ENCODE measurements around the gene EIF2B2. TPM values are rescaled to one million over a fixed set of nuclear protein-coding genes. Genes with fewer than 3 reads are reported as not detected.
"Not testable (repeated sequence)": the region's sequence is repeated elsewhere in the genome, so short reads cannot be mapped to it uniquely, and the experiment has no call there.

The EIF2B2 gene
- total RNA-seq, 1 experiment from 2014 or later: 96.4 TPM

DNA sequence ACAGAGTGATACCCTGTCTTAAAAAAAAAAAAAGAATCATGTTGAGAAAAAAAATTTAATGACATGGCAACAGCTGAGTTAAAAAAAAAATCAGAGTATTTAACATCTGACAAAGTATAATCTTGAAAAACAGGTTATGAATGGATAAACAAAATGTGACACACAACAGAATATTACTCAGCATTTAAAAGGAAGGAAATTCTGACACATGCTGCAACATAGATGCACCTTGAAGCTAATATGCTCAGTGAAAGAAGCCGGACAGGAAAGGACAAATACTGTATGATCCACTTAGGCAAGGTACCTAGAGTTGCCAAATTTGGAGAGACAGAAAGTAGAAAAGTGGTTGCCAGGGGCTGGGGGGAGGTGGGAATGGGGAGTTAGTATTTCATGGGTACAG is 19.4 kb upstream of the EIF2B2 start:
- in situ Hi-C loops (cut with HindIII; ENCODE audit: low pct_unique_long_range_greater_than_20kb, low sequenced_read_pairs): no loop called here
- no peak for DNase-seq (ENCODE audit: low read depth)

DNA sequence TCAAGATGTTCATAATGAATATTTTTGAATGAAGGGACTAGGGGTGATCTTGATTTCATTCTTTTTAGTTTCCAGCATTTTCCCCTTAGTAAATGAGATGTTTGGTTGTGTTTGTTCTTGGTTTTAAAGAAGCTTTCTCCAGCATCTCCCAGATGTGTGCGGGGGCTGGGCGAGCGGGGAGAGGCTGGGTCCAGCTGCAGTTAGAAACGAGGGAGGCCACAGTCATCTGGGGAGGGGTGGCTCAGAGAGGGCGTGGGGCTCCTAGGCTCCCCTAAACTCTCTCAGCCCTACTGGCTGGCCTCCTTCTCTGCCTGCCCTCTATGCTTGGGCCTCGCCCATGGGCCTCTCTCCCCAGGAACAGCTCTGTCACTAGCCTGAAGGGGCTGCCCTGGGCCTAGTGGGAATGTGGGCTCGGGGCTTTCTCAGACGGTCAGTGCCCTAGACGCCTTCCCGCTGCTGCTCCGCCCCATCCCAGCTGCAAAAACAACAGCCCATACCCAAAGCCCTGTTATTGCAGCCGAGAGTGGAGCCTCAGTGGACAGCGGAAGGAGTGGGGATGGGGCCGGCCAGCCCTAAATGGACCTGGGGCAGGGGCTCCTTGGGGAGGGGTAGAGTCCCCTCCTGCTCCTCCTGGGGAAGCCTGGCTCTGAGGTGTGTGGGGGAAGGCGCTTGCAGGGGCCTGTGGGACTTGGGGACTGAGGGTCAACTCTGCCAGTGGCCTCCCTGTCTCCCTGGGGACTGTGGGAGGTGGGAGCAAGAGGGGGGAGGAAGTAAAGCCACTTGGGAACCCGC is 18.3 kb upstream of the EIF2B2 start:
- no peak for DNase-seq (ENCODE audit: low read depth)
- in situ Hi-C loops (cut with HindIII; ENCODE audit: low pct_unique_long_range_greater_than_20kb, low sequenced_read_pairs): no loop called here

DNA sequence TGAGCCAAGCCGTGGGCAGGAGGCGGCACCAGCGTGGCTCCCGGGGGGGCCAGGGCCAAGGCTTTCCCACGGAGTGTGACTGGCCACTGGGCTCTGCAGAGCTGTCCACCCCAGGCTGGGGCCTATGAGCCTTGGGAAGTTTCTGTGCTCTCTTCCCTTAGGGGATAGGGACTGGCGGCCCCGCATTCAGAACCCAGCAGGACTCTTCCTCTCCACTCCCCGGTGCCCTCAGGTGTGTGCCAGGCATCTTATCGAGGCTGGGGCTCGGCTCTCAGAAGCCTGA is 17.8 kb upstream of the EIF2B2 start:
- DNase-seq (ENCODE audit: low read depth): no peak
- in situ Hi-C loops (cut with HindIII; ENCODE audit: low pct_unique_long_range_greater_than_20kb, low sequenced_read_pairs): no loop called here

DNA sequence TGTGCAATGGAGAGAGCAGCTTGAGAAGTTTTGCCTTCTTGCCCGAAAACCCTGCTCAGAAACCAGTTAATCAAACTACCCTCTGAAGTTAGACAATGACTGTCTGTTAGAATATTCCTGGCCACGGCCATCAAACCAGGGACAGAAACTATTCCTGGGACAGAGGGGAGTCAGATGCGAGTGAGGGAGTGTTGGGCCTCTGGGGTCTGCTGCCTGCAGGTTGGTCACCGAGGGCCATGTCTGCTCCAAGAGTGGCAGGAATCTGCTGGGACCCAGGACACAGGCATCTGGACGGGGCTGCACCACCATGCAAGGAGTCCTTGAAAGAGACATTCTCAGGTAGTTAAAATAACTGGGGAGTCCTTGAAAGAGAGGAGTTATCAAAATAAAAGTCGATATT is 16.9 kb upstream of the EIF2B2 start:
- in situ Hi-C loops (cut with HindIII; ENCODE audit: low pct_unique_long_range_greater_than_20kb, low sequenced_read_pairs): no loop called here

DNA sequence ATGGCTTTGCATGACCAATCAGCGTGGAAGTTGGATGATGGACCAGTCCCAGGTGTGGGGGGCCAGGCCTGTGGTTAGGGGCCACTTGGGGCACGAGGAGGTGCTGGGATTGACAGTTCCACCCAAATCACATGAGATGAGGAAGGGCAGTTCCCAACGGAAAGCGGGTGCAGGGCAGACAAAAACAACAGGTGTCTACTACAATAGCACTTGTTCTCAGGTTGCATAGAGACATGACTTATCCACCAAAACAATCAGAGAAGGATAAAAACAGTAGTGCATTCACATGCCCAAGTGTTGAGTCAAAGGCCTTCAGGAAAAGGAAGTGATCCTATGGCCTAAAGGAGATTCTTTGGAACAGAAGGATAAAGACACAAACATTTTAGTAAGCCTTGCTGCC is 14.6 kb upstream of the EIF2B2 start:
- in situ Hi-C loops (cut with HindIII; ENCODE audit: low pct_unique_long_range_greater_than_20kb, low sequenced_read_pairs): no loop called here
- peak; percentile 63 for DNase-seq (ENCODE audit: low read depth)

More for the DNA sequence above, 16.9 kb upstream of the EIF2B2 start:
- DNase-seq (ENCODE audit: low read depth): no peak

DNA sequence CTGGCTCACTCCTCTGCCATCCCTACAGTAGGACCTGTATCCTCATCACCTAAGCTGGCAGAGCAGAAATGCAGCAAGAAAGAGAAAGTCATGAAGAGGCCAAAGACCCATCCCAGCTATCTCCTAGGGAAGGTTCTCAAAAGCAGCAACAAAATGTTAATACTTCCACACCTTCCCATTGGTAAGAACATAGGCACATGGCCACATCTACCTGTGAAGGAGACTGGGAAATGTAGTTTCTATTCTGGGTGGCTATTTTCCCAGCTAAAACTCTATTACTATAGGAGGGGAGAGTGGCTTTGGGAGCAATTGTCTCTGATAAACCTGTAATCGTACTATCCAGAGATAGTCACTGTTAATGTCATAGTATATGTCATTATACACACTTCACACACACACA is 13.7 kb upstream of the EIF2B2 start:
- in situ Hi-C loops (cut with HindIII; ENCODE audit: low pct_unique_long_range_greater_than_20kb, low sequenced_read_pairs): no loop called here

DNA sequence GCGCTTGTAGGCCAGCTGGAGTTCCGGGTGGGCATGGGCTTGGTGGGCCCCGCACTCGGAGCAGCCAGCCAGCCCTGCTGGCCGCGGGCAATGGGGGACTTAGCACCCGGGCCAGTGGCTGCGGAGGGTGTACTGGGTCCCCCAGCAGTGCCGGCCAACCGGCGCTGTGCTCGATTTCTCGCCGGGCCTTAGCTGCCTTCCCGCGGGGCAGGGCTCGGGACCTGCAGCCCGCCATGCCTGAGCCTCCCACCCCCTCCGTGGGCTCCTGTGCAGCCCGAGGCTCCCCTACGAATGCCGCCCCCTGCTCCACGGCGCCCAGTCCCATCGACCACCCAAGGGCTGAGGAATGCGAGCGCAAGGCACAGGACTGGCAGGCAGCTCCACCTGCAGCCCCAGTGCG is 8.5 kb upstream of the EIF2B2 start:
- in situ Hi-C loops (cut with HindIII; ENCODE audit: low pct_unique_long_range_greater_than_20kb, low sequenced_read_pairs); DNase-seq (ENCODE audit: low read depth): not testable (repeated sequence)

More for the DNA sequence above, 13.7 kb upstream of the EIF2B2 start:
- DNase-seq (ENCODE audit: low read depth): no peak

DNA sequence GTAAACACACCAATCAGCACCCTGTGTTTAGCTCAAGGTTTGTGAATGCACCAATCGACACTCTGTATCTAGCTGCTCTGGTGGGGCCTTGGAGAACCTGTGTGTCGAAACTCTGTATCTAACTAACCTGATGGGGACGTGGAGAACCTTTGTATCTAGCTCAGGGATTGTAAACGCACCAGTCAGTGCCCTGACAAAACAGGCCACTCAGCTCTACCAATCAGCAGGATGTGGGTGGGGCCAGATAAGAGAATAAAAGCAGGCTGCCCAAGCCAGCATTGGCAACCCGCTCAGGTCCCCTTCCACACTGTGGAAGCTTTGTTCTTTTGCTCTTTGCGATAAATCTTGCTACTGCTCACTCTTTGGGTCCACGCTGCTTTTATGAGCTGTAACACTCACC is 6.9 kb upstream of the EIF2B2 start:
- in situ Hi-C loops (cut with HindIII; ENCODE audit: low pct_unique_long_range_greater_than_20kb, low sequenced_read_pairs); DNase-seq (ENCODE audit: low read depth): not testable (repeated sequence)

DNA sequence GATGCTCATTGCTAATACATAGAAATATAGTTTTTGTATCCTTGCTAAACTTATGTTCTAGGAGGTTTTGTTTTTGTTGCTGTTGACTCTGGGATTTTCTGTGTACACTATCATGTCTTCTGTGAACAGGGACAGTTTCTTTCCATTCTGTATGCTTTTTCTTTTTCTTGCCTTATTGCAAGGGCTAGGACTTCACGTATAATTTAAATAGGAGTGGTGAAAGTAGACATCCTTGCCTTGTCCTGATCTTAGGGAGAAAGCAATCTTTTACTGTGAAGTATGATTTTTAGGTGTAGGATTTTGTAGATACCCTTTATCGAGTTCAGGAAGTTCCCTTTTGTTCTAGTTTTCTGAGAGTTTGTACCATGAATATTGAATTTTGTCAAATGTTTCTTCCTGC is 1.5 kb upstream of the EIF2B2 start:
- no peak for DNase-seq (ENCODE audit: low read depth)
- in situ Hi-C loops (cut with HindIII; ENCODE audit: low pct_unique_long_range_greater_than_20kb, low sequenced_read_pairs): no loop called here

DNA sequence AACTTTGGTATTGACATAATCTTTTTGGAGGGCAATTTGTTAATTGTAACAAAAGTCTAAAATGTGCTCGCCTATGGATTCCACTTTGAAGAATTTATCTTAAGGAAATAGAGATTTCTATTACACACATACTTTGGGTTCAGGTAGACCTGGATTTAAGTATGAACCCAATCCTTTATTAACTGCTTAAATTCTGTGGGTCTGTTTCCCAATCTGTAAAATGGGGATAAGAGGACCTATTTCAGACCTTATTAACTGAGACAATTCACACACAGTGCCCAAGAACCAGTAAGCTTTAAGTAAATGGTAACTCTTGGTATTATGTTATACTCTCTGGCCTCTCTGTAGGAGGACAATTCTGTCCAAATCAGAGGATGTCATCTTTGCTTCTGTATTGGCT is 822 bp upstream of the EIF2B2 start:
- no peak for DNase-seq (ENCODE audit: low read depth)
- in situ Hi-C loops (cut with HindIII; ENCODE audit: low pct_unique_long_range_greater_than_20kb, low sequenced_read_pairs): no loop called here

DNA sequence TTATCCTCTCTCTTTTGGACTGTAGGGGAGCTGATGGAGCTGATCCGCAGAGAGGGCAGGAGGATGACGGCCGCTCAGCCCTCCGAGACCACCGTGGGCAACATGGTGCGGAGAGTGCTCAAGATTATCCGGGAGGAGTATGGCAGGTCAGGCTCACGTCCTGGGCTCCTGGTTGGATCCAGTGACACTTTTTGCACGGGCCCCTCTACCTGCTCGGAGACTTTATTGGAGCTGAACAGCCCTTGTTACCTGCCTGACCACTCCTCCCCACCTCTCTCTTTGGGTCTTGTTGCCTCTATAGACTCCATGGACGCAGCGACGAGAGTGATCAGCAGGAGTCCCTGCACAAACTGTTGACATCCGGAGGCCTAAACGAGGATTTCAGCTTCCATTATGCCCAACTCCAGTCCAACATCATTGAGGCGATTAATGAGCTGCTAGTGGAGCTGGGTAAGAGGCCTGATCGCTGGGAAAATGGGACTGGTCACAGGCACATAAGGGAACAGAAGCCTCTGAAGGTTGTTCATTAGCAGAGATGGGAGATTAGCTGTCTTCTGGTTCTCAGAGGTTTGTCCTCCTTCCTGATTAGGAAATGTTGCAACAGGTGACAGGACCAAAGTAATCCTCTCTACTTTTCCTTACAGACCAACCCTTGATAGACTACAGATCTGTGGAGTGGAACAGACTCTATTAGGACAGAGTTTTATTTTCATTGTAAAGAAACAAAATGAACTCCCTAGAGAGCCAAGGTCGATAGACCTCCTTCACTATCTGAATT is 718 bp downstream of the EIF2B2 start:
- in situ Hi-C loops (cut with HindIII; ENCODE audit: low pct_unique_long_range_greater_than_20kb, low sequenced_read_pairs): no loop called here
- DNase-seq (ENCODE audit: low read depth): no peak

DNA sequence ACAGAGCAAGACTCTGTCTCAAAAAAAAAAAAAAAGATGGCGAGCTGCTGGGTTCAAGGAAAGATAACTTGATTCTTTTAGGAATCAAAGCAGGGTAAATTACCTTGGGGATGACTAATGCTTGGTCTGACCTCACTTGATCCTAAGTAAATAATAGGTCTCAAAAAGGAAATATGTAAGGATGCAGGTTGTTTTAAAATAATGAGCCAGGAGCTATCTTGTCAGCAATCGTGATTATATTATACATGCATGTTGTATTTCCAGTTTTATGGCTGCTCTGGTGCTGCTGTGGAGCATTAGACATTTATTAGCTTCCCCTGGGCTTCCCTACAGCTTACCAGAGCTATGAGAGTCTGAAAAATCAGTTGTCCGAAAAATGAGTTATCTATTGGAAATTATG is 2.6 kb downstream of the EIF2B2 start:
- DNase-seq (ENCODE audit: low read depth): no peak
- in situ Hi-C loops (cut with HindIII; ENCODE audit: low pct_unique_long_range_greater_than_20kb, low sequenced_read_pairs): no loop called here

DNA sequence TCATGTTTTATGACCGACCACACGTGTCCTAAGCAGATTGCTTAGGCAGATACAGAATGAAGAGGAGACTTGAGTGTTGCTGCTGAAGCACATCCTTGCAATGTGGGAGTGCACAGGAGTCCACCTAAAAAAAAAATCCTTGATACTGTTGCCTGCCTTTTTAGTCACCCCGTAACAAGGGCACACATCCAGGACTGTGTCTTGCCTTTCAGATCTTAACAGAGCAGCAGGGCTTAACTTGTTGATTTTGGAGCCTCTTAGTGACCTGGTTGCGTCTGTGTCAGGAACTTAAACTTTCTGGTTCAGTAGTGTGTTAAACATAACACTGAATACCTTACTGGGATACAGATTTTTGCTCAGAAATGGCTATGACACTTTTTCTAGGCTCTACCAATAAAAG is 6.5 kb downstream of the EIF2B2 start:
- in situ Hi-C loops (cut with HindIII; ENCODE audit: low pct_unique_long_range_greater_than_20kb, low sequenced_read_pairs): no loop called here

DNA sequence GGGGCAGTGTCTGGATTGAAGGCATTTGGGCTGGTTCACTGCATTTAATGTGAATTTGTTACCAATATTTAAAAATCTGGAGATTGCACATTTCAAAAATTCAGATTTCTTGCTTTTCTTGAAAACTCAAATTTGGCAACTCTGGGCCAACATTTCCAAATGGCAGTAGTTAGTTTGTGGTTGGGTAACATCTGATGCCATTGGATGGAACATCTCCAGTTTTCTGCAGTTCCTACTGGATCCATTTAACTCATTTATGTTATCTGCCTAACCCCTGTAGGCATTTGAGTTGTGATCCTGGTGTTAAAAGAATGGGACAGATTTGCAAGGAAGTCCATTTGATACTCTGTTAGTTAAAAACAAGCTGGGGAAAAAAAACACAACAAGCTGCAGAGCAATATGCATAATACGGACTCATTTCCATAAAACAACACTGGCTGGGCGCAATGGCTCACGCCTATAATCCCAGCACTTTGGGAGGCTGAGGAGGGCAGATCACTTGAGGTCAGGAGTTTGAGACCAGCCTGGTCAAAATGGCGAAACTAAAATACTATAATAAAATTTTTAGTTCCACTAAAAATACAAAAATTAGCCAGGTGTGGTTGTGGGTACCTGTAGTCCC is 7.9 kb downstream of the EIF2B2 start:
- no peak for DNase-seq (ENCODE audit: low read depth)
- in situ Hi-C loops (cut with HindIII; ENCODE audit: low pct_unique_long_range_greater_than_20kb, low sequenced_read_pairs): no loop called here

More for the DNA sequence above, 6.5 kb downstream of the EIF2B2 start:
- DNase-seq (ENCODE audit: low read depth): no peak

DNA sequence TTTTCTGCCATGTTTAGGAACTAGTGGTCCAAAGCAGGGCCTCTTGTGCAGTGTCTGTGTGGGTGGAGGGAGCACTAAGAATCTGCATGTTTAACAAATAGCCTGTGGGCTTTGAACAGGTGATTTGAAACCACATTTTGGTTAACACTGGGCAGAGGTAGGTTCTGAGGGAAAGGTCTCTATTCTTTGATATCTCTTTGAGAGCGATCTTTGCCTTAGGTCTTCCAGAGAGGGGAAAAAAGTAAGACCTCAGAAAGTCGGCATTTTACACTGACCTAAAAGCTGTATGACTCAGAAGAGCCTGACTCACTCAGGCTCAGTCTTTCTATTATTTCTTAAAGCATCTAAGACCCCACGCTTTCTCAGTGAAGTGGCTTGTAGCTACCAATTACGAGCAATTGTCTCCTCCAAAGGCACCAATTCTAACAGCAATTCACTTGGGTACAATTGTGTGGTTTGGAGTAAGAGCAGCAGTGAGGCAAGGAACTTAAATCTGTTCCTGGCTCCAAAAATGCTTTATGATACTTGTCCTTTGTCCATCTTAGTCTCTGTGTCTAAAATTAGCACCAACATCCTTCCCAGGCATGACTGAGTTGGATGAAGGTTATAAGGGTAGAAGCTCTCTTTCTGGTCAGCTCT is 8.8 kb downstream of the EIF2B2 start:
- in situ Hi-C loops (cut with HindIII; ENCODE audit: low pct_unique_long_range_greater_than_20kb, low sequenced_read_pairs): no loop called here
- DNase-seq (ENCODE audit: low read depth): no peak

DNA sequence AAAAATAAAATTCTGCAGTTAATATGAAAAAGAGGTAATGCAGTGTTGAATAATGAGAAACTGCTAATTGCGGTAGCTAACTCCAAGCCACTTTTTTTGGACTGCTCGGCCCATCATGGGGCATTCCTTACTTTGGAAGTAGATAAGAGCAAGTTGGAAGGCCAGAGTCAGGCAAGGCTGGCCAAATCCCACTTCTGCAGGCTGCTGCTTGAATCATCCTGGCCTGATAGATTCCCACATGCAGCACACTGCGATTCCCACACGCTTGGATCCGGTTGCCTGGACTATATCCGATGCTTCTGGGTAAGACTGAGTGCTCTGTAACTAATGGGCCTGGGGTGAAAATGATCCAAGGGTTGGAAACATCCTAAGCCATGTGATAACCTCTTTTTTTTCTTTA is 10.6 kb downstream of the EIF2B2 start:
- in situ Hi-C loops (cut with HindIII; ENCODE audit: low pct_unique_long_range_greater_than_20kb, low sequenced_read_pairs): no loop called here
- no peak for DNase-seq (ENCODE audit: low read depth)

DNA sequence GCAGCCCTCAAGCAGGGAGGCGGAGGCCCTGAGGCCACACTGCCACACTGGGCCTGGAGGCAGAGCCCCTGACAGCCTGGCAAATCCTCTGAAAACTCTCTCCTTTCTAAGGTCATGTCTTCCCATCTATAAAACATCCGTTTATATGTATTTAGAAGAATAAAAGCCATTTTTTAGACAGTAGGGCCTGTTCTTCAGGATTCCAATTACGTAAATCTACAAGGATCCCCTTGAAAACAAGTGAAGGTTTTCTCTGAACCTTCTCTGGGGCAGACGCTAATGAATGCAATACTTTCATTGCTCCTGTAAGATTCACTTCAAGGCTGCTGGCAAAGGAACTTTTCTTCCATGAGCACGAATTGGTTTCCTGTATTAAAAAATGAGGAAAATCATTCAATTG is 12.8 kb downstream of the EIF2B2 start:
- in situ Hi-C loops (cut with HindIII; ENCODE audit: low pct_unique_long_range_greater_than_20kb, low sequenced_read_pairs): no loop called here
- no peak for DNase-seq (ENCODE audit: low read depth)

DNA sequence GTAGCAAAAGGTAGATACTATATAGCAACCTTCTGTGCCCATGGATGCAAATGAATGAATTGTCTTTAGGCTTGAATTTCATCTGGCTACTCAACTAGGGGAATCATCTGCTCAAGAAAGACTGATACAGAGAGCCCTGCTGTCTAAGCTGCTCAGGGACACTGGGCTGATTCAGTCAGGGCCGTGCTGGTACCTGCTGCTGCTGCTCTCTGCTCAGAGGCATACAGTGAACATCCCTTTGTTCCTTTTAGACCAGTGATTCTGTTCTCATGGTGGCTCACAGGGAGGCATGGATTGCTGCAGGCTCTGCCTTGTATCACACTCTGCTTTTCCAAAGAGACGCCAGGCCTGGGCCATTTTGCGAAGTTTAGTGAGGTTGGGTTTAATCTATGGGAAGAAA is 14.1 kb downstream of the EIF2B2 start:
- in situ Hi-C loops (cut with HindIII; ENCODE audit: low pct_unique_long_range_greater_than_20kb, low sequenced_read_pairs): no loop called here
- no peak for DNase-seq (ENCODE audit: low read depth)

DNA sequence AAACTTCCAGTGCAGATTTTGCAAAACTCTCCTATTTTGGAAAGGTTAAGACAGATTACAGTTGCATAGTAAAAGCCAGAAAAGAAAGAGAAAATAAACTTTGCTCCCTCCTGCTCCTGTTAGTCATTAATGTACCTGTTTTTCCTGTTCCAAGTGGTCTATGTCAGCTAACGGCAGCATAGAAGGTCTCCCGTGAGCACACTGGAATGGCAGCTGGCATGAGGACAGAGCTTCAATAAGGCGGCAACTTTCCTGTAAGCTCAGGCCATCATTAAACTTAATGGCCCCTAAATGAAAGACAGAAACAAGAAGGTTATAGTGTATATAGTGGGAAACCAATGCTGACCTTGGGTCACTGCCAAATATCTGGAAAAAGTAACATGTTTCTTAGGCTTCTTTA is 16.0 kb downstream of the EIF2B2 start:
- in situ Hi-C loops (cut with HindIII; ENCODE audit: low pct_unique_long_range_greater_than_20kb, low sequenced_read_pairs): no loop called here
- DNase-seq (ENCODE audit: low read depth): no peak

All from Caki2 (cell line).